Upper lobe of left lung (tissue), 4 donors: ENCODE results near the gene LHX3.

Source experiments
- CTCF ChIP-seq, 6 experiments: fragments of 450-650 bp in 4 of 6; fragments of 200-600 bp in 2 of 6; sonication (generic) in 2 of 6; IDR thresholded peaks; one replicate each; pipeline ENCODE4 v1.5.1; 2016 to 2019; ENCODE audit warnings: antibody characterized with exemption in 6 of 6
- EP300 ChIP-seq, 4 donors: sonication (generic); formaldehyde crosslinking; IDR thresholded peaks; one replicate each; pipeline ENCODE4 v1.5.1; 2017; ENCODE audit warnings: antibody characterized with exemption in 4 of 4, control low read depth in 2 of 4
- POLR2A ChIP-seq, 4 donors: fragments of 450-650 bp; IDR thresholded peaks; one replicate each; pipeline ENCODE4 v1.5.1; 2016 to 2017; ENCODE audit warnings: antibody characterized with exemption in 4 of 4, mild to moderate bottlenecking in 2 of 4
- POLR2AphosphoS5 ChIP-seq, 2 donors: sonication (generic); formaldehyde crosslinking; IDR thresholded peaks; one replicate each; pipeline ENCODE4 v1.5.1; 2017; ENCODE audit warnings: antibody characterized with exemption in 2 of 2

DNA sequence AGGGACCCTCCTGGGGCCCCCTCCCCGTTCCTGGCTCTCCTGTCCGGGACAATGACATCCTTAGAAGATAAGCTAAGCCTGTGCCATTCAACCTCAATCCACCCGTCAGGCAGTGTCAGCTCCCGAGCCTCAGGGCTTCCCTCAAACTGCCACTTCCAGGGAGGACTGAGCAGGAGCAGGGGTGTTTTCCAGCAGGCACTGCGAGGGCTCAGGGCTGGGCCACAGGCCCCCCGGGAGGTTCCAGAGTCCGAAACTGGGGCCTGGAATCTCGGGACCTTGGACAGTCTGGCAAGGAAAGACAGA lies 26.2 kb downstream of the LHX3 start:
- TF ChIP-seq CTCF (IDR thresholded peaks at IDR 0.05), result no peak
- no peak for TF ChIP-seq POLR2AphosphoS5 (IDR thresholded peaks at IDR 0.05)
- no peak for TF ChIP-seq POLR2A (IDR thresholded peaks at IDR 0.05)
- no peak for TF ChIP-seq EP300 (IDR thresholded peaks at IDR 0.05)
